ENCODE results near the gene PHRF1. TPM values are rescaled to one million over a fixed set of nuclear protein-coding genes. Genes with fewer than 3 reads are reported as not detected.

Gene PHRF1
- total RNA-seq, 4 donors from 2014 or later = 24.5 to 38.2 (median 28.7) TPM

DNA sequence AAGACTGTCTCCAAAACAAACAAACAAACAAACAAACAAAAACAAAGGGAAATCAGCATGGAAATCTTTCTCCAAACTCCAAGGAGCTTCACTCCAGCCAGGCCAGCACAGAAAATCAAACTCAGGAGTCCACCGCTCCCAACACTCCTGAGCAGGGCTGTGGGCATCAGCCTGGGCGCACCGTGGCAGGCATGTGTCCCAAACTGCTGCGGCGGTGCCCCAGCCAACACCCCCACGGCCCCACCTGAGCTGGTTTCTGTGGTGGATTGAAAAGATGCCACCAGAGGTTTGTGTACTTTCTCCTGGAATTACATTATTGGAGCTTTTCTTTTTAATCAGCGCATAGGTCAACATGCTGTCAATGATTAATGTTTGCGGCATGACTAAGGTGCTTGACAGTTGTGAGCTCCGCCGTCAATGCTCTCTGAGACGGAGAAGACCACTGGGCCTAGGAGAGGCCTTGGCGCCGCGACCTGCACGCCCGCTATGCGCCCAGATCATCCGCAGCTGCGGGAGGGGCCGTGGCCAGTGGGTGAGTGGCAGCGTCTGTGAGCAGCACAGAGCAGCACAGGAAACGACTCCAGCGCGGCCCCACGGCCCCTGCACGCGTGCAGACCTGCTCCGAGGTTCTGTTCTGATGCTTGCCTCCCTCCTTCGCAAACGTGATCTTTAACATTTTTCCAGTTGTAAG is 78.9 kb downstream of the PHRF1 start:
- TF ChIP-seq, protein P1, sequence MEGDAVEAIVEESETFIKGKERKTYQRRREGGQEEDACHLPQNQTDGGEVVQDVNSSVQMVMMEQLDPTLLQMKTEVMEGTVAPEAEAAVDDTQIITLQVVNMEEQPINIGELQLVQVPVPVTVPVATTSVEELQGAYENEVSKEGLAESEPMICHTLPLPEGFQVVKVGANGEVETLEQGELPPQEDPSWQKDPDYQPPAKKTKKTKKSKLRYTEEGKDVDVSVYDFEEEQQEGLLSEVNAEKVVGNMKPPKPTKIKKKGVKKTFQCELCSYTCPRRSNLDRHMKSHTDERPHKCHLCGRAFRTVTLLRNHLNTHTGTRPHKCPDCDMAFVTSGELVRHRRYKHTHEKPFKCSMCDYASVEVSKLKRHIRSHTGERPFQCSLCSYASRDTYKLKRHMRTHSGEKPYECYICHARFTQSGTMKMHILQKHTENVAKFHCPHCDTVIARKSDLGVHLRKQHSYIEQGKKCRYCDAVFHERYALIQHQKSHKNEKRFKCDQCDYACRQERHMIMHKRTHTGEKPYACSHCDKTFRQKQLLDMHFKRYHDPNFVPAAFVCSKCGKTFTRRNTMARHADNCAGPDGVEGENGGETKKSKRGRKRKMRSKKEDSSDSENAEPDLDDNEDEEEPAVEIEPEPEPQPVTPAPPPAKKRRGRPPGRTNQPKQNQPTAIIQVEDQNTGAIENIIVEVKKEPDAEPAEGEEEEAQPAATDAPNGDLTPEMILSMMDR (IDR thresholded peaks at IDR 0.05) = no peak
- TF ChIP-seq POLR2AphosphoS5 (IDR thresholded peaks at IDR 0.05) = no peak
- no peak for TF ChIP-seq POLR2A (IDR thresholded peaks at IDR 0.05; ENCODE audit: low read depth)
- no peak for TF ChIP-seq EP300 (IDR thresholded peaks at IDR 0.05)
- peaks cover 20 to 79% (median 44%) of the 10 kb centered on the region in 4 donors for H3K36me3 ChIP-seq

DNA sequence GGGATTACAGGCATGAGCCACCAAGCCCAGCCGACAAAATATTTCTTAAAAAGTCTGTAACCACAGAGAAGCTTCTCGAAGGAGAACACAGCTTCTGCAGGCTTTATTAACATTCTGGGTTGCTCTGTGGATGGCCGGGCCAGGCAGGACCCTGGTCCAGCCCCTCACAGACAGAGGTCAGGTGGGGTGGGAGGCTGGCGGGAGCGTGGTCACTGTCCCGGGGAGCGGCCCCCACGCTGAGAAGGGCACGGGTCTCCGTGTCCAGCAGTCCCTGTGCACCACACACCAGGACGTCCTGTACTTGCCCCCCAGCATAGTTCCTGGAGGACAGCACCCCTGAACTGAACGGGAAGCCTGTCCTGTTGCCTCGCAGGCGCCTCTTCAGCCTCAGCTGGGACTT is 80.2 kb downstream of the PHRF1 start:
- H3K27me3 ChIP-seq = no peaks in the 10 kb centered on the region
- 91% methylated on average over 6 of the region's 14 CpGs for WGBS
- no peak for DNase-seq (ENCODE audit: extremely low spot score)
- intact Hi-C loops (cut with DNase I) = no loop called here
- H3K27ac ChIP-seq (replicated peaks in 1 of 4) = no peak overlapping the region
- no peak for TF ChIP-seq EP300 (IDR thresholded peaks at IDR 0.05)
- no peak for TF ChIP-seq POLR2A (IDR thresholded peaks at IDR 0.05; ENCODE audit: low read depth)
- TF ChIP-seq POLR2AphosphoS5 (IDR thresholded peaks at IDR 0.05) = no peak
- TF ChIP-seq, protein P1 (IDR thresholded peaks at IDR 0.05) = no peak
- no peak overlapping the region for H3K4me3 ChIP-seq
- peaks cover 20 to 78% (median 49%) of the 10 kb centered on the region in 4 donors for H3K36me3 ChIP-seq
- H3K4me1 ChIP-seq = no peaks in the 10 kb centered on the region
- H3K9me3 ChIP-seq = no peaks in the 10 kb centered on the region

More for the DNA sequence above, 78.9 kb downstream of the PHRF1 start:
- 92% methylated on average over 29 of the region's 30 CpGs for WGBS
- H3K27me3 ChIP-seq = no peaks in the 10 kb centered on the region
- no peaks in the 10 kb centered on the region for H3K4me1 ChIP-seq
- H3K27ac ChIP-seq (replicated peaks in 1 of 4) = no peak overlapping the region
- intact Hi-C loops (cut with DNase I) = no loop called here
- DNase-seq (ENCODE audit: extremely low spot score) = no peak
- no peaks in the 10 kb centered on the region for H3K9me3 ChIP-seq
- no peak overlapping the region for H3K4me3 ChIP-seq

DNA sequence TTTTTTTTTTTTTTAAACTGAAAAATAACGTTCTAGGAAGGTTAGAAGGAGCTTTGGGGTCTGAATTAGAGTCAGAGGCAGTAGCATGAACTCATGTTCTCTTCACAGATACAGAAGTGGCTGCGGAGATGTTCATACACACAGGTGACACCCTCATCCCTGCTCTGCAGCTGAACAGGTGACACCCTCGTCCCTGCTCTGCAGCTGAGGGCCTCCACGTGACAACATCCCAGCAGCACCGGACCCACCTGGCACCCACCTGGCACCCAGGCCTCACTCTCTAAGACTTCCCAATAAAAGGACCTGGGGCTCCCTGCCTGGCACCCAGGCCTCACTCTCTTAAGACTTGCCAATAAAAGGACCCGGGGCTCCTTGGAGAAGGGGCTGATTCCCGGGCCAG is 80.6 kb downstream of the PHRF1 start:
- DNase-seq (ENCODE audit: extremely low spot score) = no peak
- H3K27me3 ChIP-seq = no peaks in the 10 kb centered on the region
- intact Hi-C loops (cut with DNase I) = no loop called here
- no peak overlapping the region for H3K4me3 ChIP-seq
- no peak overlapping the region for H3K27ac ChIP-seq (replicated peaks in 1 of 4)
- H3K9me3 ChIP-seq = no peaks in the 10 kb centered on the region
- WGBS = 80% methylated on average over 7 of the region's 7 CpGs
- H3K36me3 ChIP-seq = peaks cover 20 to 80% (median 54%) of the 10 kb centered on the region in 4 donors
- no peak for TF ChIP-seq POLR2A (IDR thresholded peaks at IDR 0.05; ENCODE audit: low read depth)
- TF ChIP-seq, protein P1 (IDR thresholded peaks at IDR 0.05) = no peak
- no peak for TF ChIP-seq POLR2AphosphoS5 (IDR thresholded peaks at IDR 0.05)
- TF ChIP-seq EP300 (IDR thresholded peaks at IDR 0.05) = no peak
- no peaks in the 10 kb centered on the region for H3K4me1 ChIP-seq

DNA sequence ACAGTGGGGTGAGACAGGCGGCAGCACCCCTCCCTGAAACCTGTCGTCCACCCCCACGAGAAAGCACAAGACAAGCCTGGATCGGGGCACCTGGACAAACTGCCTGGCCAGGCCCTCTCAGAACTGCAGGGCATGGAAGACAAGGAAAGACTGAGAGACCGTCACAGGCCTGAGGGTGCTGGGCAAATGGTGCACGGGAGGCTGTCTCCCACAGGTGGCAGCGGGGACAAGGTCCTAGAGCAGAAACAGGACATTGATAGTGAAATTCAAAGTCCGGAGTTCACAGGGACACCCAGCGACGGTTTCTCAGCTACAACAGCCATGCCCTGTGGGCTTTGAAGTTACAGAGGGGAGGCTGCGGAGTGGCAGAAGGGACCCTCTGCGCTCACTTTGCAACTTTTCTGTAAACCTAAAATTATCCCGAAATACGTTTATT is 81.4 kb downstream of the PHRF1 start:
- DNase-seq (ENCODE audit: extremely low spot score) = no peak
- Histone ChIP-seq H3K27me3 (no peaks in the 10 kb centered on the region), H3K4me3 (no peak overlapping the region), H3K4me1 (peaks cover 0 to 3% (median 0%) of the 10 kb centered on the region in 4 donors), H3K36me3 (peaks cover 16 to 86% (median 61%) of the 10 kb centered on the region in 4 donors), H3K9me3 (no peaks in the 10 kb centered on the region), H3K27ac (replicated peaks in 1 of 4) (no peak overlapping the region)
- no peak for TF ChIP-seq EP300 (IDR thresholded peaks at IDR 0.05)
- no peak for TF ChIP-seq POLR2A (IDR thresholded peaks at IDR 0.05; ENCODE audit: low read depth)
- TF ChIP-seq POLR2AphosphoS5 (IDR thresholded peaks at IDR 0.05) = no peak
- TF ChIP-seq, protein P1 (IDR thresholded peaks at IDR 0.05) = no peak
- intact Hi-C loops (cut with DNase I) = no loop called here
- 92% methylated on average over 14 of the region's 14 CpGs for WGBS

Measured in esophagus muscularis mucosa (tissue), 4 donors.